GM18867 (cell line): ENCODE results near the gene BAIAP2L1.
"Not testable (repeated sequence)": the region's sequence is repeated elsewhere in the genome, so short reads cannot be mapped to it uniquely, and the experiment has no call there.

Experiments used
- ATAC-seq: cut with Tn5 transposase; IDR thresholded peaks from one replicate; pipeline ENCODE4 v1.9.1; 2021; ENCODE audit warnings: mild to moderate bottlenecking, moderate library complexity; ENCODE audit not compliant: unreplicated experiment

Gene BAIAP2L1

GRCh38 chr7:98323597-98324322 is 77.1 kb downstream of the BAIAP2L1 start:
- ATAC-seq: no peak

- no peak for ATAC-seq
These were observed 78.3 kb downstream of the BAIAP2L1 start for GRCh38 chr7:98322331-98323270.

GRCh38 chr7:98321301-98321700 is 79.6 kb downstream of the BAIAP2L1 start:
- no peak for ATAC-seq

- ATAC-seq: no peak
These were observed 81.7 kb downstream of the BAIAP2L1 start for GRCh38 chr7:98319176-98319575.

GRCh38 chr7:98317366-98318040 is 83.4 kb downstream of the BAIAP2L1 start:
- ATAC-seq: no peak

- ATAC-seq: not testable (repeated sequence)
These were observed 84.8 kb downstream of the BAIAP2L1 start for GRCh38 chr7:98315994-98316527.

- ATAC-seq: peak; percentile 88
These were observed 85.4 kb downstream of the BAIAP2L1 start for GRCh38 chr7:98315318-98315993.

- peak; percentile 47 for ATAC-seq
These were observed 86.4 kb downstream of the BAIAP2L1 start for GRCh38 chr7:98314469-98314868.

GRCh38 chr7:98312201-98312600 is 88.7 kb downstream of the BAIAP2L1 start:
- ATAC-seq: no peak

GRCh38 chr7:98309566-98309965 is 91.3 kb downstream of the BAIAP2L1 start:
- no peak for ATAC-seq

- no peak for ATAC-seq
These were observed 92.9 kb downstream of the BAIAP2L1 start for GRCh38 chr7:98307971-98308466.

- ATAC-seq: no peak
These were observed 94.8 kb downstream of the BAIAP2L1 start for GRCh38 chr7:98305951-98306535.

GRCh38 chr7:98303906-98304305 is 97.0 kb downstream of the BAIAP2L1 start:
- no peak for ATAC-seq

GRCh38 chr7:98303176-98303865 is 97.6 kb downstream of the BAIAP2L1 start:
- ATAC-seq: no peak

GRCh38 chr7:98301693-98302470 is 99.0 kb downstream of the BAIAP2L1 start:
- ATAC-seq: no peak

- no peak for ATAC-seq
These were observed 100.1 kb downstream of the BAIAP2L1 start for GRCh38 chr7:98300595-98301372.

GRCh38 chr7:98297626-98298286 is 103.1 kb downstream of the BAIAP2L1 start:
- no peak for ATAC-seq
